ENCODE results near the gene ADK.
"Not testable (repeated sequence)": the region's sequence is repeated elsewhere in the genome, so short reads cannot be mapped to it uniquely, and the experiment has no call there.

Gene ADK

DNA sequence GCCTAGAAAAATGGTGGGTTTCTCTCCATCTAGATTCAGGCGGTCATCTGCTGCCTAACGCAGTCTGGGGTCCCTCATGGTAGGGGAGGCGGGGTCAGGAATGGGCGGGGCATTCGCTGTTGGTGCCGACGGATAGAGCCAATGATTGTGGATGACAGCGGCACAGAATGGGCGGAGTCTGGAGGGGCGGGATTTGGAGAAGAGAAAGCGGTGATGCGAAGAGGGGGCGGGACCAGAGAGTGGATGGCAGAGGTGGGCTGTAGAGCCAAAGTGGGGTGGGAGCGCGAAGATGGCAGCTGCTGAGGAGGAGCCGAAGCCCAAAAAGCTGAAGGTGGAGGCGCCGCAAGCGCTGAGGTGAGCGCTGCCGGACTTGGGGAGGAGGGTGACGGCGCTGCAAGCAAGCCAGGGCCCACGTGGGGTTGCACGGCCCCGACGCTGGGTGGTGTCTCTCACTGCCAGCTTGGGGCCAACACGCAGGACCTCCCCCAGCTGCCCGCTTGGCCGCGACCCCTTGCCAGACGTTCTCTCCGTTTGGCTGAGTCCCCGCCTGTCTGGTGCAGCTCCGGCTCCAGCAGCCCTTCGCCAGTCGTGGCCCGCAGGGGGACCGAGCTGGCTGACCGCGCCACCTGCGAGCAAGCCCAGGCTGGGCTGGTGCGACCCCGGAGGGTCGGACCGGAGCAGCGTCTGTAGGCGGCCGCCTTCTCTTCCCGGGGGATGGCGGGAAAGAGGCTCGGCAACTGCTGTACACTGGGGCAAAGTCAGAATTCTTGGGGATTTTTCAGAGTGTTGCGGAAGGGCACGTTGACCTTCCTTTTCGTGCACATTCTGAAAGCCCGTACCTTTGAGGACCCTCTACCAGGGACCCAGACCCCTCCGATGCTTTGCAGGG lies at the start of gene ADK:
TSS of gene ADK (plus strand) at position 232 of the 889 bp plus-strand sequence. CDS start at position 290, 58 bp downstream.
- DNase-seq = peak; percentile 94 to 99 (median 98)

DNA sequence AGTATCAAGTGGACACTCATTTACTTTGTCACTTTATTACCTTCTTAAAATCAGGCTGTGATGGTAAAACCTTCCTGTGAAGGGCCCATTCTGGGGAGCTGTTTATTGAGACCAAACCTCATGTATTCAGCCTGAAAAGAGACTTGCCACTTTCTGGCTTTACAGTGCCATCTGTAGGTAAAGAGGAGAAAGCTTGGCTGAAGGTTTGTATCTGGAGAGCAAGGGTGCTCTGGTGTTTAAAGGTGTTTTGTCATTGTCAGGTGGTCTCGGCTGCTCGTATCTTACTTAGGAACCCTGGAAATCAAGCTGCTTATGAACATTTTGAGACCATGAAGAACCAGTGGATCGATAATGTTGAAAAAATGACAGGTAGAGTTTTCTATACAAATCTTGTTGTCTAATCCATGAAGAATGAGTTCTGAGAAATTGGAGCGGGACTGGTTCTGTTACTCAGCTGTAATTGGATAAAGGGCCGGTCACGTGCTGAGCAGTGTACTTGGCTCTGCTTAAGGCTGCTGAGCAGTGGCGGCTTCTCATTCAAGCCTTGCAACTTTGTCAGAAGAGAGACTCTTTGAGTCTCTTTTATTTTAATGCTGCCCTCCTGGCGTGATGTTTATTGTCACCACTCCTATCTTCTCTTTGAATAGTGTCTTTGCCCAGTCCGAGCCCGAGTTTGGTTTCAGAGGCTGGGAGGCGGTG lies 47.3 kb upstream of the ADK start:
- DNase-seq = no peak

DNA sequence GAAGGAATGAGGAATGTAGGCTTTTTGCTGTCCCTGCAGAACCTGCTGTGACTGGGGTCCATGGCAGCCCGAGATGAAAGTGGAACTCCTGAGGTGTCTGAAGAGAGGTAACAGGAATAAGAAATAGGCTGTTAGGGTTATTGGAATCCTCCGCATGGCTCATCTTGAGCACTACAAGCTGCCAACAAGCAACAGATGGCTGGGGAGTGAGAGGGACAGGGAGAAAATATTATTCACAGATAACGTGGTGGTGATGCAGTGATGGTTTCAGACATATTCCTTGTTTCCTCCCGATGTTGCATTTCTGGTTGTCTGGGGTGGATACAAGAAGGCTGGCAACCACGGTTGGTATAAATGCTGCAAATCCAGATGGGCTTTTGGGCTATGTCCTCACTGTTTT lies 46.5 kb upstream of the ADK start:
- no peak for DNase-seq

- no peak for DNase-seq
Observed at GRCh38 chr10:74104996-74105395, 46.0 kb upstream of the ADK start.

DNA sequence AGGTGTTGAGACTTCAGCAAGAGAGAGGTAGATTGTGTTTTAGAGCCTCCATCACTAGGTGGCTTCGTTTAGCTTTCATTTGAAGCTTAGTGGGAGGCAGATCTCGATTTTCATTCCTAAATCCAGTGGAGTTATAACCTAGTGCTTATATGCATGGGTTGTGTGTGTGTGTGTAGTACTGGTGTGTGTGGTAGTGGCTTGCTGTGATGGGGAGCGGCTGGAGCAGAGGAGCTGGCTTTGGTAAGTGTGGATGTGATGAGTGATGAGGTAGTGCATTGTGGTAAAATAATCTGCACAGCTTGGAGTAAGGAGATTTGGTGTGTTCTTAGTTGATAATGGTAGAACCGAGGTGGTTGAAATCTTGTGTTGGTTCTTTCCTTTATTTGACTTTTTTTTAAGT lies 43.6 kb upstream of the ADK start:
- DNase-seq = no peak

GRCh38 chr10:74109452-74109851 lies 41.6 kb upstream of the ADK start:
- no peak for DNase-seq

GRCh38 chr10:74110120-74110519 lies 40.9 kb upstream of the ADK start:
- DNase-seq = no peak

- no peak for DNase-seq
Observed at GRCh38 chr10:74111799-74112198, 39.2 kb upstream of the ADK start.

GRCh38 chr10:74113546-74113945 lies 37.5 kb upstream of the ADK start:
- DNase-seq = no peak

DNA sequence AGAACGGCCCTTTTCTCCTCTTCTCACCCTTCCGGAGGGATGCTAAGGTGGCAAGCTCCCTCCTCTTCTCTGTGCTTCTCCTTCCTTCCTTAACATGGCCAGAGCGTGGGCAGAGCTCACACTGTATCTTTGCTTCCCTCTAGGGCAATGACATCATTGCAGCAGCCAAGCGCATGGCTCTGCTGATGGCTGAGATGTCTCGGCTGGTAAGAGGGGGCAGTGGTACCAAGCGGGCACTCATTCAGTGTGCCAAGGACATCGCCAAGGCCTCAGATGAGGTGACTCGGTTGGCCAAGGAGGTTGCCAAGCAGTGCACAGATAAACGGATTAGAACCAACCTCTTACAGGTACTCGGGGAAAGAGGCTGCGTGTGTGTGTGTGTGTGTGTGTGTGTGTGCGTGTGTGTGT lies 37.0 kb upstream of the ADK start:
- DNase-seq = no peak

- DNase-seq = no peak
Observed at GRCh38 chr10:74117738-74118137, 33.3 kb upstream of the ADK start.

DNA sequence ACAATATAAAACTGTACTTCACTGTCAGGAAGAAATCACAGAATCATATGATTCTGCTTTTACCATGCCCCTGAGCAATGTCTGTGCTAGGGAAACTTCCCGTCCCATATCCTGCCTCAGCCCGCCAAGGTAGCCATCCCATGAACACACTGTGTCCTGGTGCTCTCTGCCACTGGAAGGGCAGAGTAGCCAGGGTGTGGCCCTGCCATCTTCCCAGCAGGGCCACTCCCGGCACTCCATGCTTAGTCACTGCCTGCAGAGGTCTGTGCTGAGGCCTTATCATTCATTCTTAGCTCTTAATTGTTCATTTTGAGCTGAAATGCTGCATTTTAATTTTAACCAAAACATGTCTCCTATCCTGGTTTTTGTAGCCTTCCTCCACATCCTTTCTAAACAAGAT lies 32.2 kb upstream of the ADK start:
- DNase-seq = no peak

GRCh38 chr10:74120911-74121310 lies 30.1 kb upstream of the ADK start:
- no peak for DNase-seq

DNA sequence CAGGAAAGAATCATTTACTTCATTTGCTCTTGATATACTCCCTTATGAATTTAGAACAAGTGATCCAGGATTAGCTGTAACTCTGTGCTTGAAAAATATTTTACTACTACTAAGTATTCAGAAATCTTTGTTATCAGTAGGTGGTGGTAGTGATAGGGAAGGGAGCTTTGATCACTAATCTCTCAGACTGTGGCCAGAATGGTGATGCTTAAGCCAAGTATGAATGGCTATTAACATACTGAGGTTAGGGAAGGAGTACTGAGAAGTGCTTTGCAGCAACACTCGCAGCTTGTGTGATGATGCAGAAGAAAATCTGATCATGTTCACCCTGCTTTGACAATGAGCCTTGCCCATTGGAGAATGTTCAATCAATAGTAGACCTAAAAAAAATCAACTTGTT lies 29.7 kb upstream of the ADK start:
- no peak for DNase-seq

- no peak for DNase-seq
Observed at GRCh38 chr10:74122060-74122459, 29.0 kb upstream of the ADK start.

DNA sequence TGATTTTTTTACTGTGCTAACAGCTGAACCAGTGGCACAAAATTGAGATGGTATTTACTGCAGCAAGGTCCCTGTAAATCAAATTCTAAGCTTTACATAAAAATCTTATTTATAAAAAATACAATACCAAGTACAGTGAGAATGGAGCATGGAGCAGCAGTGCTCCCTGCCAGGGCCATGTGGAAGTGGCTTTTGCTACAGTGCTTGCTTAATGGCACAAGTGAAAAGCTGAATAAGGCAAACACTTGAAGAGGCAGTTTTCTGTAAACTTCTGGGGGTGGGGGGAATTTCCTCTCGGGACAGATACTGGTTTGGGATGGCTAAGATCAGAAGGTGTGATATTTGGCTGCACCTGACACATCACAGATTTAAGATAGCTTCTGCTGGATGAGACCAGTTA lies 27.9 kb upstream of the ADK start:
- DNase-seq = no peak

DNA sequence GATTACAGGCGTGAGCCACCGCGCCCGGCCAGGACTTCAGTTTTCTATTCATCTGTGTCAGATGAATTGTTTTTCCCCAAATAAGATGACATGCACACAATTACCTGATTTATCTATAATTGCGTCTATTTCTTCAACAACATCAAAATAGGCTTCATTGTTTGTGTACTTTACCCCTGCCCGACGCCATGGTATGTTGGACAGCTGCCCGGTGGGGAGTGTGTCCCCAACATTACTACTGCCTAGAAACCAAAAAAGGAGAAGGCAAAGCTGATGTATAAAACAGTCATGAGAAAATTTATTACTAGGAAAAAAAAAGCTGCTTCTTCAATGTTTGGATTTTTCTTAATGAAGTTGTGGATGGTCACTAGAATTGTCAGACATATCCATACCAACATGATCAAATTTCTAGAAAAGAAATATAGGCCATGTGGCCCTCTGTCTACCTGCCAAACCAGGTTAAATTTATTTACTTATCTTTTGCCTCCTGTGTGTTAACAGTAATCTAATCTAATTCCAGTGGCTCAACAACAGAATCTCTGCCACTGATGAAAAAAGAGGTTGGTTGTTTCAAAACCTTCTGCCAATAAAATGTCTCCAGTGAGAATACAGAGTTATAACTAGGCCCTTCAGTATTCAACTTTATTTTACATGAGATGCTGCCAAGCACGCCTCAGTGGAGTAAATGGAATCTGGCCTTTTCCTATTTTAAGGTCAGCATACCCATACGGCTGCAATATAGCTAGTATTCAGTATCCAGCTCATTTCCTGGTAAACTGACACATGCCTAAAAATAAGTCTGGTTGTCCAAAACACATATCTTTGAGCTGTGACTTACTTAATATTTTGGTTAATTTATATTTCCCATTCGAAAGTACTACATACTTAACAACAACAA lies 16.8 kb upstream of the ADK start:
- DNase-seq = no peak

GRCh38 chr10:74135452-74135851 lies 15.6 kb upstream of the ADK start:
- DNase-seq = no peak

- DNase-seq = no peak
Observed at GRCh38 chr10:74137992-74138391, 13.0 kb upstream of the ADK start.

- DNase-seq = not testable (repeated sequence)
Observed at GRCh38 chr10:74138596-74138995, 12.4 kb upstream of the ADK start.

GRCh38 chr10:74139981-74140380 lies 11.0 kb upstream of the ADK start:
- DNase-seq = no peak

DNA sequence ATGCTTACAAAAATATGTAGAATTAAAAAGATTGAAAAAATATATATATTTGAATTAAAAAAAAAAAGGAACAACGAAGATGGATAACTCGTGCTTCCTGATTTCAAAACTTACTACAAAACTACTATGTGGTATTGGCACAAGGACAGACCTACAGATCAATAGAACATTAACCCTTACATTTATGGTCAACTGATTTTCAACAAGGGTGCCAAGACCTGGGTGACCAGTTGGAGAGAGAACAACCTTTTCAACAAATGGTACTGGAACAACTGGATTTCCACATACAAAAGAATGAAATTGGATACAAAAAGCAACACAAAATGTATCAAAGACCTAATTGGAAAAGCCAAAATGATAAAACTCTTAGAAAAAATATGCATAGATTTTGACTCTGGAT lies 10.5 kb upstream of the ADK start:
- no peak for DNase-seq

DNA sequence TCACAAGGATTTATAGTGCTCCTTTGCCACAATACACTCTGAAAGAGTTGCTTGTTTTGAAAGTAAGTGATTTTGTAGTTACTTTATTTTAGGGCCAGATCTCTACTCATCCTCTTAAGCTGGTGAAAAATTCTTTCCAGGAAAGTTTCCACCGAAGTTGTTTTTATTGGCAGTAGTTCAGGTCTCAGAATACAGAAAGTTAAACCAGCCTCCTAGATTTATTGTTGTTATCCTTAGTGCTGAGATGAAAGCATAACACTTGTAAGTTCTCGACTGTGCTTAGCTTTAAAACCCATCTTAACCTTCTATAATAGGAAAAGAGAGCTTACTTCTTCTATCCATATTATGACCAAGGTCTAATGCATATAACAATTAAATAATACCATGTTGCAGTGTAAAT lies 5.9 kb upstream of the ADK start:
- no peak for DNase-seq
